OCI-LY7 (cell line): ENCODE data around the gene PSAPL1. TPM values are rescaled to one million over a fixed set of nuclear protein-coding genes. Genes with fewer than 3 reads are reported as not detected.

Experiments used
- BruUV-seq: library from RNA; stranded (reverse); fragments of 400-500 nt; replicated peaks from 2 replicates; lab custom pipeline; 2021; lab: Mats Ljungman, UMichigan
- CTCF ChIA-PET: fragments of 300-600 bp; sonication (Branson Sonifier 250); formaldehyde crosslinking; loops from one replicate; lab custom pipeline; 2022; ENCODE audit warnings: antibody characterized with exemption; ENCODE audit not compliant: unreplicated experiment; lab: Charles Lee
- POLR2A ChIA-PET: fragments of 300-600 bp; sonication (Branson Sonifier 250); formaldehyde crosslinking; loops from one replicate; lab custom pipeline; 2022; ENCODE audit warnings: antibody characterized with exemption; lab: Charles Lee
- DNase-seq: peaks from one replicate; pipeline ENCODE4 v3.0.0-alpha.2; 2015; ENCODE audit warnings: low spot score
- H2AFZ ChIP-seq: fragments of 200-600 bp; sonication (generic), shearing (Covaris generic); 2 replicates; pipeline ENCODE4 v1.6.1; 2014; ENCODE audit warnings: mild to moderate bottlenecking, antibody characterized with exemption, low read length, moderate library complexity
- H3K27ac ChIP-seq: fragments of 200-600 bp; sonication (generic); 2 replicates; pipeline ENCODE4 v1.5.1; 2014; ENCODE audit warnings: mixed run types, low read depth, mild to moderate bottlenecking, moderate library complexity, low read length, inconsistent platforms; ENCODE audit not compliant: poor library complexity, severe bottlenecking
- H3K36me3 ChIP-seq: fragments of 200-600 bp; sonication (generic); 2 replicates; pipeline ENCODE4 v1.6.1; 2014; ENCODE audit warnings: mild to moderate bottlenecking, antibody characterized with exemption, low read length, moderate library complexity, mixed read lengths; ENCODE audit not compliant: insufficient read depth
- H3K4me1 ChIP-seq: fragments of 200-600 bp; sonication (generic); 2 replicates; pipeline ENCODE4 v1.5.1; 2014; ENCODE audit warnings: mild to moderate bottlenecking, low read length; ENCODE audit not compliant: insufficient read depth, poor library complexity, severe bottlenecking
- H3K4me2 ChIP-seq: fragments of 200-600 bp; sonication (generic); 2 replicates; pipeline ENCODE4 v1.6.1; 2014; ENCODE audit warnings: mild to moderate bottlenecking, low read length
- H3K4me3 ChIP-seq: fragments of 200-600 bp; sonication (generic); 2 replicates; pipeline ENCODE4 v1.5.1; 2014; ENCODE audit warnings: mild to moderate bottlenecking, low read depth, low read length; ENCODE audit not compliant: poor library complexity, severe bottlenecking
- H3K79me2 ChIP-seq: fragments of 200-600 bp; sonication (generic); 2 replicates; pipeline ENCODE4 v1.6.1; 2016; ENCODE audit warnings: low read depth, mild to moderate bottlenecking, low read length, moderate library complexity, mixed read lengths; ENCODE audit not compliant: insufficient read depth
- H3K9me2 ChIP-seq: fragments of 200-600 bp; sonication (generic); 2 replicates; pipeline ENCODE4 v1.6.1; 2016; ENCODE audit warnings: mild to moderate bottlenecking, low read length, mixed read lengths; ENCODE audit not compliant: insufficient read depth
- H3K9me3 ChIP-seq: fragments of 200-600 bp; sonication (generic); 2 replicates; pipeline ENCODE4 v1.6.1; 2014; ENCODE audit warnings: mild to moderate bottlenecking, mixed run types, low read length, mixed read lengths
- H4K20me1 ChIP-seq: fragments of 200-600 bp; sonication (generic); 2 replicates; pipeline ENCODE4 v1.6.1; 2014; ENCODE audit warnings: mild to moderate bottlenecking, antibody characterized with exemption, low read length, moderate library complexity, mixed read lengths; ENCODE audit not compliant: insufficient read depth
- CTCF ChIP-seq: fragments of 200-600 bp; sonication (generic); conservative IDR thresholded peaks from 2 replicates; pipeline ENCODE4 v1.5.1; 2014; ENCODE audit warnings: mild to moderate bottlenecking, antibody characterized with exemption, low read length, moderate library complexity, mixed read lengths
- EZH2phosphoT487 ChIP-seq: fragments of 200-600 bp; sonication (generic); IDR thresholded peaks from 2 replicates; pipeline ENCODE4 v1.6.1; 2018; ENCODE audit warnings: low read depth, borderline replicate concordance, mild to moderate bottlenecking, mixed run types, antibody characterized with exemption, low read length, moderate library complexity, mixed read lengths
- intact Hi-C: fragments of 100-400 bp; cut with micrococcal nuclease; formaldehyde crosslinking; loops from one replicate; pipeline ENCODE4 v1.10.0; 2022; ENCODE audit not compliant: unreplicated experiment
- total RNA-seq, 2 experiments: library from RNA; depleted of rRNA in 1 of 2; stranded (reverse); fragments of >200 nt in 1 of 2; shearing (Covaris generic) in 1 of 2; gene quantifications; 2 replicates each; pipeline ENCODE4 v1.2.3, GENCODE V29; 2014 to 2022

Gene PSAPL1
- total RNA-seq, 2 experiments from 2014 or later, result not detected

GRCh38 chr4:7402526-7402925, 32.2 kb downstream of the PSAPL1 start:
- Histone ChIP-seq H4K20me1 (no peaks in the 10 kb centered on the region), H3K9me2 (no peaks in the 10 kb centered on the region), H3K4me2 (no peak overlapping the region), H3K79me2 (no peaks in the 10 kb centered on the region), H3K36me3 (no peaks in the 10 kb centered on the region), H3K4me3 (no peak overlapping the region), H2AFZ (no peak overlapping the region), H3K27ac (no peak overlapping the region), H3K4me1 (no peaks in the 10 kb centered on the region), H3K9me3 (no peaks in the 10 kb centered on the region)
- BruUV-seq, result no TSS peak
- TF ChIP-seq CTCF, result no peak
- TF ChIP-seq EZH2phosphoT487, result no peak
- ChIA-PET CTCF (no interaction called here), POLR2A (no interaction called here)
- DNase-seq, result no peak
- intact Hi-C loops, result no loop called here

GRCh38 chr4:7400671-7401298, 33.9 kb downstream of the PSAPL1 start:
- Histone ChIP-seq H3K4me3 (no peak overlapping the region), H3K79me2 (no peaks in the 10 kb centered on the region), H3K36me3 (no peaks in the 10 kb centered on the region), H3K4me2 (no peak overlapping the region), H3K9me3 (no peaks in the 10 kb centered on the region), H4K20me1 (no peaks in the 10 kb centered on the region), H2AFZ (no peak overlapping the region), H3K27ac (no peak overlapping the region), H3K9me2 (no peaks in the 10 kb centered on the region), H3K4me1 (no peaks in the 10 kb centered on the region)
- no TSS peak for BruUV-seq
- intact Hi-C loops, result no loop called here
- POLR2A ChIA-PET, result no interaction called here
- TF ChIP-seq EZH2phosphoT487, result no peak
- TF ChIP-seq CTCF, result no peak
- CTCF ChIA-PET, result no interaction called here
- DNase-seq, result no peak

GRCh38 chr4:7399440-7400234, 35.1 kb downstream of the PSAPL1 start:
- TF ChIP-seq CTCF (no peak), EZH2phosphoT487 (no peak)
- CTCF ChIA-PET, result no interaction called here
- intact Hi-C loops, result no loop called here
- Histone ChIP-seq H2AFZ (no peak overlapping the region), H3K4me2 (no peak overlapping the region), H3K9me2 (no peaks in the 10 kb centered on the region), H3K27ac (no peak overlapping the region), H3K36me3 (no peaks in the 10 kb centered on the region), H3K79me2 (no peaks in the 10 kb centered on the region), H3K4me3 (no peak overlapping the region), H4K20me1 (no peaks in the 10 kb centered on the region), H3K4me1 (no peaks in the 10 kb centered on the region), H3K9me3 (no peaks in the 10 kb centered on the region)
- no peak for DNase-seq
- POLR2A ChIA-PET, result no interaction called here
- BruUV-seq, result no TSS peak
